HEK293T (cell line): ENCODE measurements around the gene KLF6.

Experiments
- CTCF ChIA-PET: fragments of 350-600 bp; formaldehyde crosslinking; extraction: SDS; loops from one replicate; lab custom pipeline; 2021; ENCODE audit warnings: antibody characterized with exemption, inconsistent platforms; lab: Yijun Ruan, JAX
- POLR2A ChIA-PET: fragments of 350-600 bp; formaldehyde crosslinking; extraction: SDS; loops from one replicate; lab custom pipeline; 2020; ENCODE audit warnings: antibody characterized with exemption, inconsistent platforms; lab: Yijun Ruan, JAX
- DNase-seq: peaks from one replicate; pipeline ENCODE4 v3.0.0; 2012; ENCODE audit warnings: mixed read lengths; ENCODE audit errors: extremely low spot score
- ARNT ChIP-seq: fragments of 450-650 bp; IDR thresholded peaks from 2 replicates; pipeline ENCODE4 v1.6.1; 2017; ENCODE audit warnings: mild to moderate bottlenecking
- BHLHE40 ChIP-seq: fragments of 450-650 bp; IDR thresholded peaks from 2 replicates; pipeline ENCODE4 v1.6.1; 2016; ENCODE audit warnings: mild to moderate bottlenecking, moderate library complexity, borderline replicate concordance
- CTBP1 ChIP-seq: fragments of 450-650 bp; IDR thresholded peaks from 2 replicates; pipeline ENCODE4 v1.6.1; 2016; ENCODE audit warnings: borderline replicate concordance
- ELF4 ChIP-seq: fragments of 450-650 bp; IDR thresholded peaks from 2 replicates; pipeline ENCODE4 v1.6.1; 2017; ENCODE audit warnings: antibody characterized with exemption
- FOXA1 ChIP-seq: fragments of 450-650 bp; IDR thresholded peaks from 2 replicates; pipeline ENCODE4 v1.6.1; 2016; ENCODE audit warnings: mild to moderate bottlenecking
- FOXK2 ChIP-seq: fragments of 450-650 bp; IDR thresholded peaks from 2 replicates; pipeline ENCODE4 v1.6.1; 2016; ENCODE audit warnings: mild to moderate bottlenecking
- FOXM1 ChIP-seq: fragments of 450-650 bp; IDR thresholded peaks from 2 replicates; pipeline ENCODE4 v1.6.1; 2017; ENCODE audit warnings: mild to moderate bottlenecking, borderline replicate concordance
- HDGF ChIP-seq: fragments of 450-650 bp; IDR thresholded peaks from 2 replicates; pipeline ENCODE4 v1.6.1; 2017; ENCODE audit warnings: antibody characterized with exemption, borderline replicate concordance
- L3MBTL2 ChIP-seq: fragments of 450-650 bp; conservative IDR thresholded peaks from 2 replicates; pipeline ENCODE4 v1.6.1; 2016; ENCODE audit warnings: mild to moderate bottlenecking
- LEF1 ChIP-seq: fragments of 450-650 bp; IDR thresholded peaks from 2 replicates; pipeline ENCODE4 v1.6.1; 2017; ENCODE audit warnings: mild to moderate bottlenecking, borderline replicate concordance
- NFRKB ChIP-seq: fragments of 450-650 bp; IDR thresholded peaks from 2 replicates; pipeline ENCODE4 v1.6.1; 2016; ENCODE audit warnings: mild to moderate bottlenecking, moderate library complexity
- PKNOX1 ChIP-seq: fragments of 450-650 bp; IDR thresholded peaks from 2 replicates; pipeline ENCODE4 v1.6.1; 2016
- SP1 ChIP-seq: fragments of 450-650 bp; IDR thresholded peaks from 2 replicates; pipeline ENCODE4 v1.6.1; 2017
- SUZ12 ChIP-seq: fragments of 450-650 bp; IDR thresholded peaks from 2 replicates; pipeline ENCODE4 v1.6.1; 2016; ENCODE audit warnings: mild to moderate bottlenecking
- TARDBP ChIP-seq: fragments of 450-650 bp; IDR thresholded peaks from 2 replicates; pipeline ENCODE4 v1.6.1; 2016
- ZNF384 ChIP-seq: fragments of 450-650 bp; IDR thresholded peaks from 2 replicates; pipeline ENCODE4 v1.6.1; 2016

The KLF6 gene

GRCh38 chr10:3745521-3745920, 39.5 kb downstream of the KLF6 start:
- ChIA-PET POLR2A (no interaction called here), CTCF (no interaction called here)
- no peak for TF ChIP-seq LEF1
- no peak for TF ChIP-seq PKNOX1
- TF ChIP-seq NFRKB = no peak
- no peak for TF ChIP-seq FOXA1
- no peak for TF ChIP-seq L3MBTL2
- no peak for TF ChIP-seq SP1
- TF ChIP-seq FOXK2 = no peak
- TF ChIP-seq BHLHE40 = no peak
- TF ChIP-seq ZNF384 = no peak
- TF ChIP-seq HDGF = no peak
- TF ChIP-seq SUZ12 = no peak
- TF ChIP-seq ARNT = no peak
- no peak for TF ChIP-seq TARDBP
- TF ChIP-seq CTBP1 = no peak
- DNase-seq = no peak

- CTCF ChIA-PET = no interaction called here
- TF ChIP-seq SUZ12 (no peak), FOXA1 (no peak), CTBP1 (no peak), ELF4 (no peak), ZNF384 (no peak), LEF1 (no peak), L3MBTL2 (no peak), FOXM1 (no peak), PKNOX1 (no peak), SP1 (no peak)
- POLR2A ChIA-PET = interaction anchor here (1.2 kb wide), 1 partner anchor 43 kb away, joined by 6 read pairs; the partner anchor contains the start of gene KLF6
- DNase-seq = no peak
These were observed 43.1 kb downstream of the KLF6 start for GRCh38 chr10:3741688-3742461.

- TF ChIP-seq L3MBTL2 (no peak), FOXM1 (no peak), PKNOX1 (no peak), SP1 (no peak), SUZ12 (no peak), ELF4 (no peak), NFRKB (no peak), HDGF (no peak), LEF1 (no peak), BHLHE40 (no peak), TARDBP (no peak), FOXA1 (no peak), ZNF384 (no peak), FOXK2 (no peak), ARNT (no peak), CTBP1 (no peak)
- DNase-seq = no peak
- CTCF ChIA-PET = interaction anchor here (0.6 kb wide), 1 partner anchor 267 kb away, joined by 3 read pairs; no protein-coding TSS in a partner anchor
- POLR2A ChIA-PET = interaction anchor here (1.0 kb wide), 1 partner anchor 45 kb away, joined by 3 read pairs; the partner anchor contains the start of gene KLF6
These were observed 44.7 kb downstream of the KLF6 start for GRCh38 chr10:3740157-3740871.

GRCh38 chr10:3738855-3739350, 46.1 kb downstream of the KLF6 start:
- POLR2A ChIA-PET = no interaction called here
- CTCF ChIA-PET = no interaction called here
- no peak for DNase-seq
- TF ChIP-seq BHLHE40 (no peak), ZNF384 (no peak), FOXA1 (no peak), ARNT (no peak), SP1 (no peak), CTBP1 (no peak), NFRKB (no peak), HDGF (no peak), FOXK2 (no peak), ELF4 (no peak), LEF1 (no peak), L3MBTL2 (no peak), PKNOX1 (no peak)

GRCh38 chr10:3737864-3738263, 47.1 kb downstream of the KLF6 start:
- no peak for DNase-seq
- ChIA-PET CTCF (no interaction called here), POLR2A (no interaction called here)
- TF ChIP-seq HDGF (no peak), NFRKB (no peak), FOXK2 (no peak), LEF1 (no peak), SP1 (no peak), PKNOX1 (no peak), FOXM1 (no peak), ZNF384 (no peak), TARDBP (no peak), FOXA1 (no peak), ELF4 (no peak), BHLHE40 (no peak), L3MBTL2 (no peak), CTBP1 (no peak), SUZ12 (no peak), ARNT (no peak)
